Activated T-cell treated with anti-CD3 and anti-CD28 coated beads, Interleukin-2, amount 50 U/mL, for 1 hour (primary cell): Measurements from ENCODE around the gene ATAD3A.

ENCODE experiments used
- DNase-seq: peaks from one replicate; pipeline ENCODE4 v3.0.0-alpha.2; 2020

ATAD3A gene

GRCh38 chr1:1558591-1558990 is 46.6 kb downstream of the ATAD3A start:
- DNase-seq = no peak

GRCh38 chr1:1559066-1559465 is 47.1 kb downstream of the ATAD3A start:
- no peak for DNase-seq

- no peak for DNase-seq
Observed at GRCh38 chr1:1560178-1560577, 48.2 kb downstream of the ATAD3A start.

GRCh38 chr1:1561801-1562470 is 50.0 kb downstream of the ATAD3A start:
- DNase-seq = no peak

- no peak for DNase-seq
Observed at GRCh38 chr1:1562556-1563195, 50.7 kb downstream of the ATAD3A start.

GRCh38 chr1:1563688-1564087 is 51.7 kb downstream of the ATAD3A start:
- no peak for DNase-seq

- DNase-seq = no peak
Observed at GRCh38 chr1:1564268-1564667, 52.3 kb downstream of the ATAD3A start.

- DNase-seq = no peak
Observed at GRCh38 chr1:1565340-1565739, 53.4 kb downstream of the ATAD3A start.

- no peak for DNase-seq
Observed at GRCh38 chr1:1567152-1567875, 55.4 kb downstream of the ATAD3A start.

- no peak for DNase-seq
Observed at GRCh38 chr1:1567891-1568291, 55.9 kb downstream of the ATAD3A start.

- no peak for DNase-seq
Observed at GRCh38 chr1:1569341-1569740, 57.4 kb downstream of the ATAD3A start.

GRCh38 chr1:1573843-1574720 is 62.1 kb downstream of the ATAD3A start:
- DNase-seq = no peak

GRCh38 chr1:1574721-1575537 is 63.0 kb downstream of the ATAD3A start, which contains the start of gene SSU72:
SSU72 (minus strand) TSS chr1:1574863; CDS start chr1:1574557, 306 bp downstream.
- DNase-seq = peak; percentile 94

GRCh38 chr1:1577367-1578011 is 65.5 kb downstream of the ATAD3A start:
- no peak for DNase-seq

- no peak for DNase-seq
Observed at GRCh38 chr1:1578371-1578940, 66.5 kb downstream of the ATAD3A start.

GRCh38 chr1:1582585-1583346 is 70.8 kb downstream of the ATAD3A start:
- no peak for DNase-seq

GRCh38 chr1:1583347-1584010 is 71.5 kb downstream of the ATAD3A start:
- no peak for DNase-seq
